Ureter (tissue), 1 donor: ENCODE results near the gene GPX2. TPM values are rescaled to one million over a fixed set of nuclear protein-coding genes. Genes with fewer than 3 reads are reported as not detected.

Source experiments
- DNase-seq: peaks from one replicate; pipeline ENCODE4 v3.0.0-alpha.2; 2020; ENCODE audit warnings: low spot score
- total RNA-seq: library from RNA; stranded (reverse); gene quantifications from one replicate; pipeline ENCODE4 v1.2.4, GENCODE V29; 2023
- donor health status: DM: yes; HTN: yes; CAD: no.

GPX2 gene
- 342 TPM for total RNA-seq

- peak; percentile 90 for DNase-seq
These were observed at the start of gene GPX2 for GRCh38 chr14:64942531-64943111. Gene GPX2, minus strand, starts transcription at chr14:64942745. Its CDS starts 19 bp downstream, at chr14:64942726.

DNA sequence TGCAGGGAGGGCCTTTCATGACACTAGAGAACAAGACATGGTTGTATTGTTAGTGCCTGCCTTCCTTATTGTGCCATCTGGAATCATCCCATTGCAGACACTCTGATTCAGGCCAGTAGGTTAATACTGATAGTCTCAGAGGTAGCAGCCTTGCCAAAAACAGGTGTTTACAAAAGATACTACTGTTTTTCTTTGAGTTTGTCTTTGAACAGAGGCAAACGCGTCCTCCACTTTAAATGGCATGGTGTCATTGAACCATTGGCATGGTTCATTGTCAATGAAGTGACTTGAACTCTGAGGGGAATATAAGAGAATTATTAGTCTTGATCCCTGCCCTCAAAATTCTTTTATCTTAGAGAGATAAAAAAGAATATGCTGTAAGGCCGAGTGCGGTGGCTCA is 48.4 kb upstream of the GPX2 start:
- DNase-seq, result no peak

GRCh38 chr14:64990296-64990695 is 47.8 kb upstream of the GPX2 start:
- no peak for DNase-seq

DNA sequence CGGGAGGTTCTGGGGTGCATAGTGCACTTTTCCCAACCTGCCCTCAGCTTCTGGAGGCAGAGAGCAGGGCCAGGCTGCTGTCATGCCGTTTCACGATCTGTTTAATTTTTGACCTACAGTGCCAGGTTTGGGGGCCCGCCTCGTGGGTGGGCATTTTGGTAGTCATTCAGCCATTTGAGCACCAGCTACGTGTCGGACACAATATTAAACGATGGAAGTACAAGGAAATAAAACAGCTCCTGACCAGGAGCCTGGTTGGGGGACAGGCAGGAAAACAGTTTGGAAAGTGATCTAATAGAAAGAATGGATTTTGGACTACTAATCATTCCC is 44.9 kb upstream of the GPX2 start:
- DNase-seq, result no peak

DNA sequence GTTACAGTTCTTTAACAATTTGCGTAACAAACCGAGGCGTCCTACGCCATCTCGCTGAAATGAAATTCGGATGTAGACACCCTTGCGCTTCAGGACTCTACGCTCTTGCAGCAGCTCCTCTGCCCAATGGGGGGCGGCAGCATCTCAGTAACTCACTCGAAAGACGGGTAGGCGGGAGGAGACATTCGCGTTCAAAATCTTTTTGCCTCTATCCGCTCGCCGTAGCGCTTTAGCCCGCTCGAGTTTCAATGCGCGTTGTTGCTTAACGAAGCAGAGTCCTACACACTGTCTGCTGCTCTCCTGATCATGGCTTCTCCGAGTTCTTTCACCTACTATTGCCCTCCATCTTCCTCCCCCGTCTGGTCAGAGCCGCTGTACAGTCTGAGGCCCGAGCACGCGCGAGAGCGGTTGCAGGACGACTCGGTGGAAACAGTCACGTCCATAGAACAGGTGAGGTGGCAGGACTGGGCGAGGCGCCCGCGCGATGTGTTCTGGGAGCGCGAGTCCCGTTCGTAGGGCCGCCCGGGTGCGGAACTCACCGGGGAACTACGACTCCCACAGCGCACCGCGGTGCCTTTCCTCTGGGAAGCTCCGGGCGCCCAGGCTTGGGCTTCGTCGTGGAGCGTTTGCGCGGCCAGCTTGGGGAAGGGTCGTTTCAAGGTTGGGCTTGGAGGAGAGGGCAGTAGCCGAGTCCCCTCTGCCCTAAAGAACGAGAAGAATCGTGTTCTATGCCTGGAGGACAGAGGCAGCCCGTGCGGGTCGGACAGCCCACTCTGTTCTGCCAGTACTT is 44.3 kb upstream of the GPX2 start, which contains the start of gene FNTB:
FNTB (plus strand) TSS at position 248 of the 790 bp plus-strand sequence; CDS start at position 307, 59 bp downstream.
- DNase-seq, result peak; percentile 95

DNA sequence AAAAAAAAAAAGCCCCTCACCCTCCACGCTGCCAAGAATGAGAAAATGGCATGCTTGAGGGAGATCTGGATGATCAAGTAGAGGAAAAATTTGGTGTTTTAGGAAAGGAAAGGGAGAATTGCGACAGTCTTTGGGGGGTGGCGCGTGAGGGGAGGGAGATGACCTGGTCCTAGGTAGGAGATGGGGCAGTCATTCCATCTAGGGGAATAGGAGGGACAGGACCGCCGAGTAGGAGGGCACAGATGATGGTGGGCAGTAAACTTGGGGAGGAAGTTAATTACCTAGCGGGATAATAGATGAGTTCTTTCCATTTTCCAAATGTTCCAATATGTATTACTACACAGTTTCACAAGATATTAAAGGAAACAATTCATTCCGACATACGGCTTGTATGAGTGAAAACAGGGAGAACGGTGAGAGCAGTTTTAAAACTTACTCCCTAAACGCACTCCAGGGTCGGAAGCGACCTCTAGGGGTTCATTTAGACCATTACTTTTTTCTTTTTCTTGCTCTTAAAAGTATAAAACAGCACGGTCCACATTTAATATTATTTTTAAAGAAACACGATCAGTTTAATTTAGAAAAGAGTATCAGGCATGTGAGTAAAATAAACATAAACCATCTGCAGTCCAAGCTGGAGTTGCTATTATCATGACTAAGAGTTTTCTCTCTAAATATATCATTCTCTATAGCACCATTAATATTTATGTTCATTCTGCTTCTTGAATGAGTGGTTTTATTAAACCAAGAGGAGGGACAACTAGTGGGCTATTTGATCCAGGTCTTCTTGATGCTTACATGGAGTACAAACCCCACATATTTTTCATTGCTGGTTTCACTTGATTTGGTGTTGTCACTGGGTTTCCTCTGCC is 41.1 kb upstream of the GPX2 start:
- DNase-seq, result no peak

GRCh38 chr14:64979336-64980074 is 37.0 kb upstream of the GPX2 start:
- no peak for DNase-seq

GRCh38 chr14:64974563-64974962 is 32.0 kb upstream of the GPX2 start:
- DNase-seq, result no peak

GRCh38 chr14:64973826-64974225 is 31.3 kb upstream of the GPX2 start:
- no peak for DNase-seq

DNA sequence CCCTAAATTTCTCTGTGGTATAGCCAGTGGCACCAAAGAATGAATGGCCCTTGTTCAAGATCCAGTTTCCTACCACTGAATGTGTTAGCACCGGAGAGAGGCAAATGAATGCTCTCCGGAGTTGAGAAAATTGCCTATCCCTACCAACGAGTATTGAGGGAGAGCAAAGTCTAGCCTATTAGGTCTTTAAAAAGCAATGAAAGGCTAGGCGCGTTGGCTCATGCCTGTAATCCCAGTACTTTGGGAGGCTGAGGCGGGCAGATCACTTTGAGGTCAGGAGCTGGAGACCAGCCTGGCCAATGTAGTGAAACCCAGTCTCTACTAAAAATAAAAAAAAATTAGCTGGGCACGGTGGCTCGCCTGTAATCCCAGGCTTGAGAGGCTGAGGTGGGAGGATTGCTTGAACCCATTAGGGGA is 30.5 kb upstream of the GPX2 start:
- no peak for DNase-seq

GRCh38 chr14:64971943-64972791 is 29.6 kb upstream of the GPX2 start, which contains the start of gene RAB15:
Gene RAB15, minus strand, starts transcription at chr14:64972336. Its CDS starts 260 bp downstream, at chr14:64972076.
- DNase-seq, result no peak

DNA sequence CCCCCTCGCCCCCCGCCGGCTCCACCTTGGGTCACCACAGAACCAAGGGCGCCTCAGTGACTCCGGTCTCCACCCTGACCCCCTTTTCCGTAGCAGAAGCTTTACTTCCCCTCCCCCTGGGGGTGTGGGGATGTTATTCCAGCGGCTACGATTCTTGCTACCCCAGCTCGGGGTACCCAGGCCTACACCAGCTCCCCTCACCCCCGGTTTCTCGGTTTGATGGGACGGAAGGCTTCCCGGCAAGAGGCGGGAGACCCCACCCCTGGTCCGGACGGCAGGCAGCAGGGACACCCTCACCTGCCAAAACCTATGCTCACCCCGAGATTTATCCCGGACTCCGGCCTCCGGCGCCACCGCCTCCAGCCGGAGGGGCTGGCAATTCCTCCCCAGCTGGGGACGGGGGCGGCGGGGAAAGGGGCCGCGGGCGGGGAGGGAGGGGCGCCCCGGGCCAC is 29.0 kb upstream of the GPX2 start:
- no peak for DNase-seq

GRCh38 chr14:64970776-64971477 is 28.4 kb upstream of the GPX2 start:
- DNase-seq, result no peak

DNA sequence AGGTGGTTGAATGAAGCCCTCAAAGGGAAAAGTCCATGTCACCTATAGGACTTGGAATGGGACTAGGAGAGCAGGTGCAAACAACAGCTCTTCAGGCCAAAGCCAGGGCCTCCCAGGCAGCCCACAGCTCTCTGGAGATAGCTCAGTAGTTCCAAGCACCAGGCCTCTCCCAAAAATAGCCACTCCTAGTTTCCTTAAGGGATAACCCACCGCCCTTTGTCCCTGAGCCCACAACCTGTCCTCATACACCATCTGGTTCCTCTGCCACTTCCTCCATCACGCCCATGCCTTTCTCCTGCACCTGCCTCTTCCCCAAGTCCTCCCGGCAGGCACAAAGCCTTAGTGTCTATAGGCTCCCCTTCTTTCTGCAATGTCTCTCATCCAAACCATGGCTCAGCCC is 27.5 kb upstream of the GPX2 start:
- no peak for DNase-seq

DNA sequence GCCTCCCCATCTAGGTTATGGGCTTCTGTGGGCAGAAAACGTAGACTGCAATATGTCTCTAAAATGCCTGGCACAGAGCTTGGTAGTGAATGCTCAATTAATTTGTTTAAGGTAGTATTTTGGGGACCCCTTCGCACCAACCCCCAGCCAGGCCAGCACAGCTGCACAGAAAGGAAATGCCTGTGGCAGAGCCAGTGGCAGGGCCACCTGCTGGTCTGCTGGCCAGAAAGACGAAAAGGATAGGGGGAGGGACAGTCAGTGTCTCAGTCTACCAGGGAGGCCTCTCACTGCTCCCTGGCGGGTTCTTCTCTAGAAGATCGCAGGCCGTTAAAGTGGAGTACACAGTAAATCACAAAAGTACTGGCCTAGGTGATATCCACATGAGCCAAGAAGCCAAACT is 26.1 kb upstream of the GPX2 start:
- no peak for DNase-seq

- no peak for DNase-seq
These were observed 25.6 kb upstream of the GPX2 start for GRCh38 chr14:64968167-64968566.

DNA sequence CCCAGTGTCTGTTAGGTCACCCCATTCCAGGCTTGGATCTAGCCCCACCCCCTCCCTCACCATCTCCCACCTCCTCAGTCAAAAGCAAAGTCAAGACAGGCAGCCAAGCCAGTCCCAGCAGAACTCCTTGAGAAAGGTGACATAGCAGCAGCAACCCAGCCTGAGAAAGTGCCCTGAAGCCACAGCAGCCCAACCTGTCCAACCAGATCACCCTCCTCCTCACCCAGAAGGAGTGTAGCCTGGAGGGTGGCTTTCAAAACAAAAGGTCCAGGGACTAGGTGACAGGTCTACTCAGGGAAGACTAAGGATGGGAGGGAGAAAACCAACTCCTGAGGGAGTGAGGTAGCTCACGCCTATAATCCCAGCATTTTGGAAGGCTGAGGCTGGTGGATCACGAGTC is 24.4 kb upstream of the GPX2 start:
- DNase-seq, result peak; percentile 85

- DNase-seq, result no peak
These were observed 22.9 kb upstream of the GPX2 start for GRCh38 chr14:64965356-64966000.

DNA sequence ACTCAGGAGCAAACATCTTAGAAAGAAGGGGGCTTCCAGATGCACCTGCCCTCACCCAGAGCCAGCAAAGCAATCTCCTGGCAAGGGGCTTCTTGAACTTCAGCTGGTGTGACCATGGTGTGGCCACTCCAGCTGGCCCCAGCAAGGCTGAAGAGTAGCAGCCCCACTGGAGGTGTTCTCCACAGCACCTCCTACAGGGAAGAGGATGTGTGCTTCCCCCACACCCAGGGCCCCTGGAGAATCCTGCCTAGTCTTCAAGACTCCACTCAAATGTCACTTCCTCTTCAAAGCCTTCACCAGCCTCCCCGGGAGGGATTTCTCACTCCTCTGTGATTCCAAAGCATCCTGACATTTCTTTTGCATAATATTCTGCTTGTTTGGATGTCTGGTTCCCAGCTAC is 21.1 kb upstream of the GPX2 start:
- DNase-seq, result no peak
